ENCODE results near the gene DVL3. TPM values are rescaled to one million over a fixed set of nuclear protein-coding genes. Genes with fewer than 3 reads are reported as not detected.

The DVL3 gene
- total RNA-seq, 4 donors from 2014 or later = 36.5 to 58.1 (median 48.0) TPM

- peak in 1 of 2 donors; percentile 68 for DNase-seq
- Histone ChIP-seq H3K27ac (peak overlapping the region in 3 of 4 donors; percentile 83 to 97 (median 86)), H3K36me3 (peaks cover 0 to 50% of the 10 kb centered on the region in 2 donors), H3K27me3 (no peaks in the 10 kb centered on the region), H3K4me3 (no peak overlapping the region), H3K9me3 (no peaks in the 10 kb centered on the region), H3K4me1 (peaks cover 29 to 36% of the 10 kb centered on the region in 2 donors)
- ATAC-seq = no peak
- TF ChIP-seq CTCF (IDR thresholded peaks at IDR 0.05 in 4 of 5, conservative IDR thresholded peaks at IDR 0.05 in 1 of 5) (no peak), POLR2A (IDR thresholded peaks at IDR 0.05) (no peak)
- in situ Hi-C loops (cut with MboI; ENCODE audit: low sequenced_read_pairs in 4 of 4) (loop anchor here in 1 of 4 donors (10.0 kb wide), 1 partner anchor 142 kb away; the partner anchor contains the start of gene EIF4G1), intact Hi-C loops (cut with DNase I; ENCODE audit: low total_unique reads) (loop anchor here (5.0 kb wide), 1 partner anchor 74 kb away; the partner anchor contains the start of genes ALG3 and EEF1AKMT4)
Observed at GRCh38 chr3:184172681-184173373, 17.6 kb downstream of the DVL3 start.

GRCh38 chr3:184173374-184173722 is 18.2 kb downstream of the DVL3 start:
- Histone ChIP-seq H3K4me3 (no peak overlapping the region), H3K36me3 (peaks cover 0 to 50% of the 10 kb centered on the region in 2 donors), H3K9me3 (no peaks in the 10 kb centered on the region), H3K27ac (peak overlapping the region; percentile 69 to 97 (median 84)), H3K27me3 (no peaks in the 10 kb centered on the region), H3K4me1 (peaks cover 29 to 39% of the 10 kb centered on the region in 2 donors)
- no peak for TF ChIP-seq CTCF (IDR thresholded peaks at IDR 0.05 in 4 of 5, conservative IDR thresholded peaks at IDR 0.05 in 1 of 5)
- DNase-seq (no peak), ATAC-seq (no peak)
- intact Hi-C loops (cut with DNase I; ENCODE audit: low total_unique reads) = loop anchor here (5.0 kb wide), 1 partner anchor 74 kb away; the partner anchor contains the start of genes ALG3 and EEF1AKMT4
- in situ Hi-C loops (cut with MboI; ENCODE audit: low sequenced_read_pairs in 4 of 4) = loop anchor here in 1 of 4 donors (10.0 kb wide), 1 partner anchor 141 kb away; the partner anchor contains the start of gene EIF4G1

- in situ Hi-C loops (cut with MboI; ENCODE audit: low sequenced_read_pairs in 4 of 4) (loop anchor here in 1 of 4 donors (10.0 kb wide), 1 partner anchor 141 kb away; the partner anchor contains the start of gene EIF4G1), intact Hi-C loops (cut with DNase I; ENCODE audit: low total_unique reads) (loop anchor here (1.0 to 5.0 kb wide), 6 partner anchors 11 to 157 kb away; partner anchors contain the start of genes ABCC5, ALG3, DVL3 and EEF1AKMT4)
- ATAC-seq (no peak), DNase-seq (no peak)
- Histone ChIP-seq H3K36me3 (peaks cover 0 to 53% of the 10 kb centered on the region in 2 donors), H3K27ac (peak overlapping the region; percentile 69 to 97 (median 84)), H3K27me3 (no peaks in the 10 kb centered on the region), H3K4me3 (no peak overlapping the region), H3K9me3 (no peaks in the 10 kb centered on the region), H3K4me1 (peaks cover 29 to 39% of the 10 kb centered on the region in 2 donors)
- no peak for TF ChIP-seq POLR2A (IDR thresholded peaks at IDR 0.05)
- no peak for TF ChIP-seq CTCF (IDR thresholded peaks at IDR 0.05 in 4 of 5, conservative IDR thresholded peaks at IDR 0.05 in 1 of 5)
Observed at GRCh38 chr3:184174284-184174645, 19.1 kb downstream of the DVL3 start.

- Histone ChIP-seq H3K27me3 (no peaks in the 10 kb centered on the region), H3K9me3 (no peaks in the 10 kb centered on the region), H3K27ac (peak within 1 kb of the TSS; percentile 97 to 99 (median 98)), H3K36me3 (peaks cover 0 to 57% of the 10 kb centered on the region in 2 donors), H3K4me3 (peak within 1 kb of the TSS; percentile 95 to 98 (median 96)), H3K4me1 (peaks cover 29 to 39% of the 10 kb centered on the region in 2 donors)
- DNase-seq (peak; percentile 98 to 100), ATAC-seq (peak; percentile 94 to 96)
- in situ Hi-C loops (cut with MboI; ENCODE audit: low sequenced_read_pairs in 4 of 4) = loop anchor here in 2 of 4 donors (5.0 to 10.0 kb wide), 2 partner anchors 137 to 140 kb away; partner anchors contain the start of gene EIF4G1 (in 2 of the 2)
- peak; percentile 88 to 90 for TF ChIP-seq POLR2A (IDR thresholded peaks at IDR 0.05)
- peak in 1 of 5 experiments; percentile 14 for TF ChIP-seq CTCF (IDR thresholded peaks at IDR 0.05 in 4 of 5, conservative IDR thresholded peaks at IDR 0.05 in 1 of 5)
- intact Hi-C loops (cut with DNase I; ENCODE audit: low total_unique reads) = loop anchor here (1.0 to 5.0 kb wide), 6 partner anchors 10 to 158 kb away; partner anchors contain the start of genes ABCC5, ALG3, DVL3 and EEF1AKMT4
Observed at GRCh38 chr3:184174646-184175492, 19.7 kb downstream of the DVL3 start, which contains the start of gene AP2M1. Gene AP2M1, plus strand, starts transcription at chr3:184174855. Its CDS starts 2,139 bp downstream, at chr3:184176994.

Data from gastrocnemius medialis (tissue), 4 donors.